Keratinocyte (primary cell): Measurements from ENCODE around the gene ATF5. TPM values are rescaled to one million over a fixed set of nuclear protein-coding genes. Genes with fewer than 3 reads are reported as not detected.
A peak's percentile ranks its signal among the peaks of the same experiment; 100 is the strongest.

Experiments
- DNase-seq: peaks from one replicate; pipeline ENCODE4 v3.0.0-alpha.2; 2011; ENCODE audit warnings: low read depth, missing footprints, low spot score
- FAIRE-seq: peaks from 2 replicates; lab custom pipeline; 2011; peaks lifted over from hg19 to GRCh38; lab: Jason Lieb, UNC
- H2AFZ ChIP-seq: 2 replicates; pipeline ENCODE4 v1.6.0; 2012; ENCODE audit warnings: low read length, control low read depth, inconsistent platforms; ENCODE audit not compliant: control insufficient read depth
- H3K27ac ChIP-seq: 2 replicates; pipeline ENCODE4 v1.5.1; 2011; ENCODE audit warnings: low read length; ENCODE audit not compliant: control insufficient read depth, insufficient read depth
- H3K27me3 ChIP-seq: 3 replicates; pipeline ENCODE4 v1.6.0; 2011; ENCODE audit warnings: low read length; ENCODE audit not compliant: control insufficient read depth, insufficient read depth; ENCODE audit errors: extremely low read depth
- H3K36me3 ChIP-seq, 2 experiments: 2 replicates in 1 of 2; 3 replicates in 1 of 2; pipeline ENCODE4 v1.5.1; 2011; ENCODE audit warnings: low read length in 2 of 2, mild to moderate bottlenecking in 1 of 2; ENCODE audit not compliant: control insufficient read depth in 2 of 2, insufficient read depth in 2 of 2; ENCODE audit errors: extremely low read depth in 1 of 2
- H3K4me1 ChIP-seq: 3 replicates; pipeline ENCODE4 v1.5.1; 2011; ENCODE audit warnings: low read length; ENCODE audit not compliant: control insufficient read depth, insufficient read depth; ENCODE audit errors: extremely low read depth
- H3K4me2 ChIP-seq: 3 replicates; pipeline ENCODE4 v1.6.0; 2011; ENCODE audit warnings: low read depth, low read length; ENCODE audit not compliant: control insufficient read depth, insufficient read depth; ENCODE audit errors: extremely low read depth
- H3K4me3 ChIP-seq, 3 experiments: fragments of 200-600 bp in 1 of 3; sonication (generic) in 1 of 3; 2 replicates in 2 of 3; 3 replicates in 1 of 3; pipeline ENCODE4 v1.5.1; 2011 to 2016; ENCODE audit warnings: low read length in 3 of 3, mild to moderate bottlenecking in 3 of 3, control low read depth in 2 of 3, inconsistent platforms in 1 of 3, low read depth in 1 of 3, mixed read lengths in 1 of 3, mixed run types in 1 of 3, moderate library complexity in 1 of 3; ENCODE audit not compliant: control insufficient read depth in 2 of 3, insufficient read depth in 2 of 3; ENCODE audit errors: extremely low read depth in 1 of 3
- H3K79me2 ChIP-seq: 2 replicates; pipeline ENCODE4 v1.6.0; 2012; ENCODE audit warnings: low read length; ENCODE audit not compliant: control insufficient read depth, insufficient read depth
- H3K9ac ChIP-seq: 3 replicates; pipeline ENCODE4 v1.6.0; 2011; ENCODE audit warnings: low read length; ENCODE audit not compliant: control insufficient read depth, insufficient read depth; ENCODE audit errors: extremely low read depth
- H3K9me1 ChIP-seq: 3 replicates; pipeline ENCODE4 v1.6.0; 2011; ENCODE audit warnings: low read length; ENCODE audit not compliant: control insufficient read depth, insufficient read depth; ENCODE audit errors: extremely low read depth
- H3K9me3 ChIP-seq: 2 replicates; pipeline ENCODE4 v1.5.1; 2012; ENCODE audit warnings: low read depth, low read length; ENCODE audit not compliant: control insufficient read depth
- H4K20me1 ChIP-seq: 3 replicates; pipeline ENCODE4 v1.6.0; 2011; ENCODE audit warnings: low read length; ENCODE audit not compliant: control insufficient read depth, insufficient read depth; ENCODE audit errors: extremely low read depth
- EZH2 ChIP-seq: IDR thresholded peaks from one replicate; pipeline ENCODE4 v1.6.1; 2012; ENCODE audit warnings: inconsistent platforms, mild to moderate bottlenecking, low read length, moderate library complexity
- dilution Hi-C: fragments of 300-500 bp; cut with MboI; formaldehyde crosslinking; loops from one replicate; pipeline ENCODE4 v1.7.0; 2020; ENCODE audit warnings: low sequenced_read_pairs; ENCODE audit not compliant: extremely low pct_ligation_motif_present
- polyA plus RNA-seq, 5 experiments: library from polyadenylated mRNA; depleted of rRNA in 3 of 5; stranded (reverse) in 3 of 5; stranded (forward) in 1 of 5; unstranded in 1 of 5; fragments of >200 nt; gene quantifications; 1 replicate in 1 of 5; 2 replicates in 3 of 5; 3 replicates in 1 of 5; pipeline versions ENCODE4 v1.2.1 to v1.2.3, GENCODE V29; 2011 to 2012; ENCODE audit warnings: missing spikeins in 2 of 5, low read depth in 1 of 5, low replicate concordance in 1 of 5
- TF ChIP-seq, protein P1 (sequence below), 3 experiments: IDR thresholded peaks in 1 of 3; conservative IDR thresholded peaks in 1 of 3; optimal IDR thresholded peaks in 1 of 3; 2 replicates in 2 of 3; 3 replicates in 1 of 3; pipeline versions ENCODE3 to v1.5.1; 2011; ENCODE audit warnings: low read length in 3 of 3, mild to moderate bottlenecking in 3 of 3, moderate library complexity in 2 of 3, control low read depth in 1 of 3, inconsistent platforms in 1 of 3; ENCODE audit not compliant: insufficient read depth in 2 of 3; ENCODE audit errors: extremely low read depth in 1 of 3

Gene ATF5
- polyA plus RNA-seq, 1 donor (not counting 4 experiments of a cell fraction or from before 2014, with no cell fraction given): 6.0 TPM

DNA sequence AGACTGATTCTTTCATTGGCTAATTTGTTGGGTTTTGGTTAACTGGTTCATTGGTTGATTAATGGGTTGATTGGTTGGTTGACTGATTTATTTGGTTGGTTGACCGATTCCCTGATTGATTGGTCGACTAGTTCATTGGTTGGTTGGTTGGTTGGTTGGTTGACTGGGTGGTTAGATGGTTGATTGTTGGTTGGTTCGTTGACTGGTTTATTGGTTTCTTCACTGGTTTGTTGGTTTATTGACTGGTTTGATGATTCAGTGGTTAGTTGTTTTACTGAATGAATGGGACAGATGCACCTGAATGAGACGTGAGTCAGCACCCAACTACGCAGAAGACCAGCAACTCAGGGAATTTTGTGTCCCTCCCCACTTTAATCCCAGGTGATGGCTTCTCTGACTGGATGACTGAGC, 3.0 kb downstream of the ATF5 start:
- H3K4me2 ChIP-seq: no peak overlapping the region
- H3K4me3 ChIP-seq: no peak overlapping the region
- H2AFZ ChIP-seq: no peak overlapping the region
- H3K27me3 ChIP-seq: no peaks in the 10 kb centered on the region
- FAIRE-seq (no peak), DNase-seq (peak; percentile 79)
- TF ChIP-seq, protein P1, sequence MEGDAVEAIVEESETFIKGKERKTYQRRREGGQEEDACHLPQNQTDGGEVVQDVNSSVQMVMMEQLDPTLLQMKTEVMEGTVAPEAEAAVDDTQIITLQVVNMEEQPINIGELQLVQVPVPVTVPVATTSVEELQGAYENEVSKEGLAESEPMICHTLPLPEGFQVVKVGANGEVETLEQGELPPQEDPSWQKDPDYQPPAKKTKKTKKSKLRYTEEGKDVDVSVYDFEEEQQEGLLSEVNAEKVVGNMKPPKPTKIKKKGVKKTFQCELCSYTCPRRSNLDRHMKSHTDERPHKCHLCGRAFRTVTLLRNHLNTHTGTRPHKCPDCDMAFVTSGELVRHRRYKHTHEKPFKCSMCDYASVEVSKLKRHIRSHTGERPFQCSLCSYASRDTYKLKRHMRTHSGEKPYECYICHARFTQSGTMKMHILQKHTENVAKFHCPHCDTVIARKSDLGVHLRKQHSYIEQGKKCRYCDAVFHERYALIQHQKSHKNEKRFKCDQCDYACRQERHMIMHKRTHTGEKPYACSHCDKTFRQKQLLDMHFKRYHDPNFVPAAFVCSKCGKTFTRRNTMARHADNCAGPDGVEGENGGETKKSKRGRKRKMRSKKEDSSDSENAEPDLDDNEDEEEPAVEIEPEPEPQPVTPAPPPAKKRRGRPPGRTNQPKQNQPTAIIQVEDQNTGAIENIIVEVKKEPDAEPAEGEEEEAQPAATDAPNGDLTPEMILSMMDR (optimal IDR thresholded peaks at IDR 0.05 in 1 of 3, IDR thresholded peaks at IDR 0.05 in 1 of 3, conservative IDR thresholded peaks at IDR 0.05 in 1 of 3; ENCODE audit: extremely low read depth in 1 of 3, insufficient read depth in 2 of 3, low read length in 3 of 3): no peak
- no peak for TF ChIP-seq EZH2
- peaks cover under 1% of the 10 kb centered on the region for H3K9me1 ChIP-seq
- dilution Hi-C loops: no loop called here
- peaks cover 21% of the 10 kb centered on the region for H3K4me1 ChIP-seq
- peaks cover 21% of the 10 kb centered on the region for H3K79me2 ChIP-seq
- H3K9ac ChIP-seq: no peak overlapping the region
- H3K36me3 ChIP-seq: peaks cover 5 to 9% of the 10 kb centered on the region in 2 experiments
- no peaks in the 10 kb centered on the region for H4K20me1 ChIP-seq
- peak overlapping the region; percentile 13 for H3K27ac ChIP-seq
- H3K9me3 ChIP-seq: no peaks in the 10 kb centered on the region

DNA sequence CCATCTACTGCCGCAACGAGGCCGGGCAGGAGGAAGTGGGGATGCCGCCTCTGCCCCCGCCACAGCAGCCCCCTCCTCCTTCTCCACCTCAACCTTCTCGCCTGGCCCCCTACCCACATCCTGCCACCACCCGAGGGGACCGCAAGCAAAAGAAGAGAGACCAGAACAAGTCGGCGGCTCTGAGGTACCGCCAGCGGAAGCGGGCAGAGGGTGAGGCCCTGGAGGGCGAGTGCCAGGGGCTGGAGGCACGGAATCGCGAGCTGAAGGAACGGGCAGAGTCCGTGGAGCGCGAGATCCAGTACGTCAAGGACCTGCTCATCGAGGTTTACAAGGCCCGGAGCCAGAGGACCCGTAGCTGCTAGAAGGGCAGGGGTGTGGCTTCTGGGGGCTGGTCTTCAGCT, 3.7 kb downstream of the ATF5 start:
- DNase-seq: no peak
- TF ChIP-seq EZH2: no peak
- TF ChIP-seq, protein P1 (optimal IDR thresholded peaks at IDR 0.05 in 1 of 3, IDR thresholded peaks at IDR 0.05 in 1 of 3, conservative IDR thresholded peaks at IDR 0.05 in 1 of 3; ENCODE audit: extremely low read depth in 1 of 3, insufficient read depth in 2 of 3, low read length in 3 of 3): no peak
- no peaks in the 10 kb centered on the region for H3K9me3 ChIP-seq
- H3K36me3 ChIP-seq: peaks cover 3 to 5% of the 10 kb centered on the region in 2 experiments
- H3K27ac ChIP-seq: no peak overlapping the region
- no peak overlapping the region for H3K4me3 ChIP-seq
- no peak overlapping the region for H2AFZ ChIP-seq
- peaks cover 15% of the 10 kb centered on the region for H3K4me1 ChIP-seq
- dilution Hi-C loops: no loop called here
- no peaks in the 10 kb centered on the region for H3K9me1 ChIP-seq
- no peak overlapping the region for H3K4me2 ChIP-seq
- no peaks in the 10 kb centered on the region for H3K27me3 ChIP-seq
- FAIRE-seq: no peak
- H3K79me2 ChIP-seq: peaks cover 14% of the 10 kb centered on the region
- H4K20me1 ChIP-seq: no peaks in the 10 kb centered on the region
- no peak overlapping the region for H3K9ac ChIP-seq
